Iris pigment epithelial cell (primary cell): ENCODE measurements around the gene LRRC32.

Experiments
- DNase-seq: peaks from one replicate; pipeline ENCODE4 v3.0.0-alpha.2; 2011; ENCODE audit warnings: low read depth

LRRC32 gene

DNA sequence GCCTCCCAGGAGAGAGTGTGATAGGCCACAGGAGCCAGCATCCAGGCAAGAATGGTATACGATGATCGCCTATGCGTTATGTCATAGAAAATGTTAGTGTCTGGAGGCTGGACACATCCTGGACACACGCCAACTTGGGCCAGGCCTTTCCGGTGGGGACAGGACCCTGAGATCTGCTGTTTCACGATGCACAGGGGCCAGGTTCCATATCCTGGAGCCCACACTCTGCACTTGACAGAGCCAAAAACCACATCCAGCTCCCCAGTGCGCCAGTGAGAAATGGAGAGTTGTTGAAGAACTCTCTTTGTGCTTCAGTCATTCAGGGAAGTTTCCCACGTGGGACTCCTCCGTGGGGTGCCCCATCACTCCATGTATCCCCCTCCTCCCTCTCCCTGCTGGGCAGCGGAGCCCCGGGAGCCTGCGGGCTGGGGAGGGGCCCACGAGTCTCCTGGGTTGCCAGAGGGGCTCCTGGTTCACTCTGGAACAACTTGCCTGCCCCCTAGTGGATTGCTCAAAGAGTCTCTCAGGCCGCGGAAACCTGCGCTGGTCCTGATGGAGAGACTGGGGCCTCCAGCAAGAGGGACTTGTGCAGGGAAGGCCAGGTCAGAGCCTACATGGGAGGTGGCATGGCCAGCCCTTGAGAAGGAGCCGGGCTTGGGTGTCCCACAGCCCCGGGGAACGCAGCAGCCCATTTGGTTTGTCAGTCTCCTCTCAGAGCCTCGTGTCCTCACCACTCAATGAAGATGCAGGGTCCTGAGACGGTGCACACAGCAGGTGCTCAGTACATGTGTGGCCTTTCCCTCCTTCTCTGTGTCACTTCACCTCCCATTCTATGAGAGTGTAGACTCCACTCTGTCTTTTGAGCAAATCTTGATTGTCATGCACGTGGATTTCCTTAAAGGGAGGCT is 10.2 kb upstream of the LRRC32 start:
- DNase-seq: peak; percentile 66

DNA sequence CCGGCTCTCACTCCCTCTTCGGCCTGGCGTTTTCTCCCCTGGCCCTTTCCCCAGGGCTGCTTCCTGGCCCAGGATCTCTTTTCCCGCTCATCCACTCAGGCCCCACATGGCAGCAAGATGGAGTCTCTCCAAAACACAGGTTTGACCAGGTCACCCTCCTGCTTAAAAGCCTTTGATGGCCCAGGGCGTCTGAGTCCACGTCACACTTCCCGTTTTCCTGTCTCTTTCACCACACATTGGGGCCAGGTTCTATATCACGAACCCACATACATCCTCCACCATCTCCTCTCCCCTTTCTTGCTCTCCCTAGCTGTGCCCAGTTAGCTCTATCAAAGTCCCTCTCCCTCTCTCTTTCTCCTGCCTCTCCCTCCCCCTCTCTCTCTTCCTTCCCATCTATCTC is 7.8 kb upstream of the LRRC32 start:
- DNase-seq: no peak

DNA sequence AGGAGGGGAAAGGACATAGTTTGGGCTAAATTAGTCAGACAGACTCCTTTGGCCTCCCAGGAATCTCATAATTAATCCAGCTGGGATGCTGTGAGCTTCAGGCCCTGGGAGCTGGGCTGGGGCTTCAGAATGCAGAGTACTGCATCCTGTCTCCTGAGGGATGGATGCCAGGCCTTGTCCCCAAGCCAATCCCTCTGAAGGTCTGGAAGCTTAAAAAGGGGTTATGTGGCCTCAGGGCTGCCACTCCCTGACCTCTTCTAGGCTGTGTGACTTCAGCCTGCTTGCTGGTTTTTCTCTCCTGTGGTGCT is 6.9 kb upstream of the LRRC32 start:
- DNase-seq: no peak

DNA sequence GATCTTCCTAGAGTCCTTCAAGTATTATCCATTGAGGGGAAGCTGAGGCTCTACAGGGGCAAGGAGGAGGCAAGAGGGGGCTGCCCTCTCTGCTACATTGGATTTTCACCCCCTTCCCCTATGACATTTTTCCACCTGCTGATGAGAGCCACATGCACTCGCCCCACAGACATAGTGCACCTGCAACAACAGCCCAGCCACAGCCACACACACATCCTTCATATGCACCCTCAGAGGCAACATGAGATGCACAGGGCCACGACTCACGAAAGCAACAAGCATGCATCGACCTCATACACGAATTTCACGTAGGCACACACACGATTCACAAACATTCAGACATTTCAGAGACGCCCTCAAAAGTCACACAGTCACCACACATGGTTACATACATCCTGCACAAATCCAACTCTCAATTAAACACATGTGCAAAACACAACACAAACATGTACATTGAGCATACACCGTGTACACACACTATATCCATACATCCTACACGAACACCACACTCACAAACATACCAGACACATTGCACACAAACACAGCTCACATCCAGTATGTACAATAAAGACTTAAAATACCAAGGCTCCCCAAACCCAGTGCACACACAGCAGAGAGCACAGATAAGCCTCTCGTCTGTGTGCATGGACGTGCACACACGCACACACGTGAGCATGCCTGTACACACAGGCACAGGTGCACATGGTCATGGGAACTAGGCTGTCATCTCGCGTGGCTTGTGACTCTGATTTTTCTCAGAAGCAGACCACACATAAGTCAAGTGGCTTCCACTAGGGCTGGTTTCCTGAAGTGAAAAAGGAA is 6.3 kb upstream of the LRRC32 start:
- no peak for DNase-seq

DNA sequence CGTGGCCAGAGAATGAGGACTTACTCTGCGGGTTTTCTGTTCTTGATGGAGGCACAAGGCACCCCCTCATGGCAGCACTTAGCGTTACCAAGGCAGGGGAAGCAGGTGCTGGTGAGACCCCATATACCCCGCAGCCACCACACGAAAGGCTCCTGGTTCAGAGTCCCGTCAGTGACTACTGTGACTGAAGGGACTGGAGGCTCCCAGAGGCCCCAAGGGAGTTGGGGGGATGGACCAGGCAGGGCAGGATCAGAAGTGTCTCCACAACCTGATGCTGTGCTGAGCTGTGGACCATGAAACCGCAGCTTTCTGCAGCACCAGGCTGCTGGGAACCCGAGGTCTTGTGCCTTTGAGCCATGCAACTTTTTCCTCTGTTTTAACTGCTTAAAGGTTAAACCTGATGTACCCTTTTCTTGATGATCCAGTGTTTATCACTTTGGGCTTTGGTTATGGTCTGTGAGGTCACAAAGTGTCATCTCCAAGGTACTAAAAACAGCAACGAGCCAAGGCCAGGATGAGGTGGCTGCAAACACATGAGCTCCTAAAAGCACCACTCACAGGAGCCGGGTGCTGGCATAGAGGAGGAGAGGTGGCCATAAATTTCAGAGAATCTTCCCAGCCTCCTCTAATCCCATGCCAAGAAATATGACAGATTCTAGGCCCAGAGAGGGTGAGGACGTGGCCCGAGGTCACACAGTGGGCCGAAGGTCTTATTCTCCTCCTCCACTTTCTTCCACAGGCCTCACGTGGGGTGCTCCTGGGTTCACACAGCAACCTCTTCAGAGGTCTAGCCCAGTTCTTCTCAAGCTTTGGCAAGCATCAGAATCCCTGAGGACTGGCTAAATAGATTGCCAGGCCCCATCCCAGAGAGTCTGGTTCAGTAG is 4.2 kb upstream of the LRRC32 start:
- no peak for DNase-seq

DNA sequence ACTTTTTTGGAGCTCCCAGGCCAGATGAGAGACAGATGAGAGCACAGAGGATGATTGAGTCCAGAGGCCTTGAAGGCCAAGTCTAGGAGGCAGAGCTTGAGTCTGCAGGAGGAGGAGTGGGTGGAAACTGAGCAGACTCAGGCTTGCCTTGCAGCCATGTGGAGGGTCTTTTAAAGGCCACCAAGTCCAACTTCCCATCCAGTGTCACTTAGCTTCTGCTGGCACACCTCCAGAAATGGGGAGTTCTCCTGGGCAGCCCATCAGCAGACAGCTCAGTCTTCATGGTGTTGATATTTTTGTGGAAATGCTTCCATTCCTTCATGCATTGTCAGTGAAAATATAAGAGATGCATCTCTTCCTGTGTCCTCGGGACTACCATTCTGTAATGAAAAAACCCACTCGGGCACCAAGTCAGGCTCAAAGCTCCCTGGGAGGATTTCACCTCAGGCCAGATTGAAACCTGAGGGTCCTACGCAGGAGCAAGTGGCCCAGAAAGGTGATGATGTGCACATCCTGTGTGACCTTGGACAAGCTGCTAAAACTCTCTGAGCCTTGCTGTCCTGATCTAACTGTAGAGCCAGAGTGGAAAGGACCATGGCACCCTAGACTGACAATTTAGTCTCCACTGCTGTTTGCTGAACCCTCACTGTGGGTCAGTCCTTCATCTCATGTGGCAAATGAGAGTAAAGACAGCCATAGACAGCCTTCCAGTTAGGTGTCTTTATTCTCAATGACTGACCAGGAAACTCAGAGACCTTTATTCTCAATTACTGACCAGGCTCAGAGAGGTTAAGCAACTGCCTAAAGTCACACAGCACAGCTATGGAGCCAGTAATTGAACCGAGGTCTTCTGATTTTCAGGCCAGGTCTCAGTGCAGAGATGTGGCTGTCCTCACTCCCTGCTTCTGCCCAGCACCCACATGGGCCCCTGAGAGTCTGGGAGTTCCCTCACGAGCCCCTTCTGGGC is 2.9 kb upstream of the LRRC32 start:
- no peak for DNase-seq

DNA sequence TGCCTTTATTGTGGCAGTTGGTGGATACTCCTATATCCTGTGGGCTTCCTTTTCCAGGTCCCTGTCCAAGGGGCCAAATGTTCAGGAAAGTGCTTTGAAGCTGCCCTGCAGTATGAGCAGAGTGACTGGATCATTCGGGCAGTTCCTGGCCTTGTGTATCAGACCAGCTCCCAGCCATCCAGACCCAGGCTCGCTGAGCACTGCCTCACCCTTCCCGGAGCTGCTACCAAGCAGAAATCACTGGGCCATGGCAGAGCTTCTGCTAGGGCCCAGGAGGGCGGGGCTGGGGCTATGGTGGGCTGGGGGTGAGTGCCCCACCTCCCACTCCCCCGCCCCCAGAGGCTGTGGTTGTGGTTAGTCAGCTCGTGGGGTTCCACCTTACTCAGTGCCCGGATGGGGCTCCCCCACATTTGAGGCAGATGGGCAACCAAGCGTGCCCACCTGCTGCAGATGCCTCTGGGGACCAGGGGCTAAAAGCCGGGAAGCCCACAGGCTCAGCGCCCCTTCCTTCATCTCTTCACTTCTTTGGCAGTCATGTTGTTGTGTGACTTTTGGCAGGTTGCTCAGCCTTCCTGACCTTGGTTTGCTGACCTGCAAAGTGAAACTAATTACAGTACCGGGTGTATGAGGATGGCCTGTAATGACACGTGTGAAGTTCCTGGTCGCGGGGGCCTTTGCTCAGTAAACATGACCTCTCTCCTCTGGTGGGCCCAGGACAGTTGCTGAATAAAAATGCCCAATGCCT is 2.1 kb upstream of the LRRC32 start:
- DNase-seq: no peak

DNA sequence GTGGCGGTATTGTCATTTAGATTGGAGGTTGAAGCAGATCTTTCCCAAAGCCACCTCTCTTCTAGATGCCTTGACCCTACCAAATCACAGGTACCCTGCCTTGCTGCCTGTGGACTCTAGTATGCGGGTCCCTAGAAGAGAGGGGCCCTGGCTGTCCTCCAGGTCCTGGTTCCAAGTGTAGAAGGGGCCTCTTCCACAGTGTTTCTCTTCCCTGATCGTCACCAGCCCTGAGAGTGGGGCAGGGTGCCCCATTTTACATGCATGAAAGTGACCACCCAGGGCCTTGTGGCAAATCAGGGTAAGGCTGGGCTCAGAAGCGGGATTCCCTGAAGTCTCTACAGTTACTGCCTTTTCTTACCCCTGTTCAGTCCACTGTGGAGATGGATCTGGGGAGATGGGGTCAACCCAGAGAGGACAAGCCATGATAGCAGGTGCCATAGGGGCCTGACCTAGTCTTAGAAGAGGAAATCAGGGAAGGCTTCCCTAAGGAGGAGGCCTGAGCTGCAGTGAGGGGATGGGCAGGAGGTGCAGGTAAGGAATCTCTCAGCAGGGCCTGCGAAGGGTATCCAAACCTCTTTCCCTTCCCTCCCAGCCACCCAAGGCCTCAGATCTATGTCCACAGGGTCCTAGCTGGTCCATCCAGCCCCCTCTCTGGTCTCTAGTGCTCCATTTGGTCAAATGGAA is 1.2 kb upstream of the LRRC32 start:
- no peak for DNase-seq

DNA sequence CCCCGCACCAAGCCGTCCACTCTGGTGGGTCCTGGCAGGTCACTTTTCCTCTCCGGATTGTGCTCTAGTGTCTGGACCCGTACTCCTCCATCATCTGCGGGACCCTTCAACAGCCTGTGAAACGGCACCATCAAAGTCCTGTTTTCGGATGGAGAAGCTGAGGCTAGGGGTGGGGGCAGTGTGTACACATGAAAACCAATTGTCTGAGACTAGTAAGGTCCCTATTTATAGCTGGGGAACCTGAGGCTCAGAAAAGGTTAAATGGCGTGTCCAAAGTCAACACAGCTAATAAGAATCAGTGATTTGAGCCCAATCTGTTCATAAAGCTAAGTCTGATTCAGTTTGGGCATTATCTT is 668 bp upstream of the LRRC32 start:
- no peak for DNase-seq

DNA sequence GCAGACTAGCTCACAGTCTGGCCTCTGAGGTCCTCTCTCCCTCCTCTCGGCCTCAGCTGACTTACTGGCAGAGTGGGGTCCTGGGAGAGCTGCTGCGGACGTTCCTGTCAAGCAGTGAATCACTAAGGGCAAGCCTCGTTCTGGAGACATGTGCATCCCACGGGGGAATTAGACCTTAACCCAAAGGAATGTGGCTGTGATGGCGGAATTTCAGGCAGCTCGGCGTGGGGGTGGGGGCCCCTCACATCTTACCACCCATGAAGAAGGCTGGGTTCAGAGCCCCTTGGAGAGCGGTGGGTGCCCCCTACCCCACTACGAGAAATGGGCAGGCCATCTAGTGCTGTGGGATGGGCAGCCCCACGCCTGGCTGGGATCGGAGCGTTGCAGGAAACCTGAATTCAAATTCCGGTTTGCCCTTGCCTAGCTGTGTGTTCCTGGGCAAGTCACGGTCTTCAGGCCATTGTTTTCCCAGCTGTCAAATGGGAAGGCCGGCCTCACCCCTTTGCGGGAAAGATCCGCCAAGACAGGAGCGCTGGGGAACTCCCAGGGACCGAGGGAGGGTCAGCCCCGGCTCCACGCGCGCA is 554 bp downstream of the LRRC32 start:
- peak; percentile 94 for DNase-seq

DNA sequence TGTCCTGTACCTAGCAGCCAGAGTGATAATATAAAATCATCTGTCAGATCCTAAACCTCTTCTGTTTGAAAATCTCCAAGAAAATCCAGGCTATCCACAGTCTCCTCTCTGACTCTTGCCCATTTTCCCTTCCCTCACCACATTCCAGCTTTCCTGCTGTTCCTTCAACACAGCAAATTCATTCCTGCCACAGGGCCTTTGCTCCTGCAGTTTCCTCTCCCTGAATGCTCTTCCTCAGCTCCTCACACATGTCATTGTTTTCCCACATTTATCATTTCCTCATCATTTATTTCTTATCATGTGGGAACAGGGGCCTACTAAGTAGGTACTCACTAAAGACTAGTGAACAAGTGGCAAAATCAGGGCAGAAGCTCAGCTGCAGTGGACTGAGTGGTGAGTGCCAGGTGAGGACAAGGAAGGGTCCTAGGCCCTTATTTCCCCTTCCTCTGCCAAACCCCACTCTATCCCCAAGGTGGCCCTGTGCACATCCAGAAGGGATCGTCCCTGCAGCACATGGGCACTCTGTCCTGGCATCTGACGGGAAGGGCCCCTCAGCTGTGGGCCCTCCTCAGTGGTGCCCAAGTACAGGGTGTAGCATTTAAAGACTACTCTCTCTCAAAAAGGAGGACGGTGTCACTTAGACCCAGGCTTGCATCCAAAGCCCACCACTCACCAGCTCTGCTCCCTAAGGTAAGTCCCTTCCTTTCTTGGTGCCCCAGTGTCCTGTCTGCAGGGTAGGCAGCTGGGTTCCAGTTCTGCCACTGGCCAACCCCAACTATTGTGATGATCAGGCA is 2.0 kb downstream of the LRRC32 start:
- no peak for DNase-seq

DNA sequence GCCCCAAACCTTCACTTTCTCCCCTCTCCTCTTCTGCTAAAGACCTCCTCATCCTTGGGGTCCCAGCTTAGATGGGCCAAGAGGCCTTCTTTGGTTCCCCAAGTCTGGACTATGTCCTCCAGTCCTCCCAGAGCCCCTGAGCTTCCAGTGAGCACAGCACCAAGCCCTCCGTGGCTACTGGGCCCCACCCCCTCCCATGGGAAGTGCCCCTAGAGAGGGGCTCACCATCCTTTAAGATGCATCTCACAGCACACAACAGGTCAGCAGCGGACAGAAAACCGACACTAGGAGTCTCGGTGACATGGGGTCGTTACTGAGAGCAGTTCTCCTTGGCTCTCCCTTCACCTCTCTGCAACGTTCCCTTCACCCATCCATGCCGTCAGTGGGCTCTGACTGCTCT is 2.7 kb downstream of the LRRC32 start:
- no peak for DNase-seq

DNA sequence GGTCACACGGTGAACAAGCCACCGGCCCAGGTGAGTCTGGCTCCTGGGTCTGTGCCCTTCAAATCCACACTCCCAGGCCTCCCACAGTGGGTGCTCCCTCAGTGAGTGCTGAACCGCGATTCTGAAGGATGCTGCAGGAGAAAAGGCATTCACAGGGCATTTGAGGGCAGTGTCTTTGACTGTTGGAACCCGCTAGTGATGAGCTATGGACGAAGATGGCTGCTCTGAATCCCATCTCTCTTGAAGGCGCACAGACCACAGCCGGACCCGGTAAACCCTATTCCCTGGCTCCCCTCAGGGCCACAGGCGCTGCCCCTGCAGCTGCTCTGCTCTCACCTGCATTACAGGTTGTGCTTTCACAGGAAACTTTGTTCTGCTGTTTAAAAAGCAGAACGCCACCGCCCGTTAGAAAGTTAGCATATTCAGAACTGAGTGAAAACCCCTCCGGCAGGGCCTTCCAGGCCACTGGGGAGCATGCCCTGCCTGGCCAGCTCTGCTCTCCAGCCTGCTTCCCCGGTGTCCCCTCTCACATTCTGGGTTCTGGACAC is 3.2 kb downstream of the LRRC32 start:
- no peak for DNase-seq

DNA sequence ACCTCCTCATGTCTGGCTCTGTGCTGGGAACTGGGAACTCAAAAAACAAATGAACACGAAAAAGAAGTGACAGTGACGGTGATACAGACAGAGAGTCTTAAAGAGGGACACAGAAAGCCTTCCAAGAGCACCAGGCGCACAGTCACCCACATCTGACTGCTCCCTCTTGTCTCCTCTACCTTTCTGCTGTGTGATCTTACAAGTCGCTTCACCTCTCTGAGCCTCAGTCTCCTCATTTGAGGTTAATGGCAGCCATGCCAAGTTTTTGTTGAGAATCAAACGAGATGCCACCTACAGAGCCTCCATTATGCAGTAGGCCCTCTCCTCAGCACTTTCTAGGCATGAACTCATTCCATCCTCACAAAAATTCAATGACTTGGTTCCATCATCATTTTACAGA is 3.7 kb downstream of the LRRC32 start:
- DNase-seq: no peak

DNA sequence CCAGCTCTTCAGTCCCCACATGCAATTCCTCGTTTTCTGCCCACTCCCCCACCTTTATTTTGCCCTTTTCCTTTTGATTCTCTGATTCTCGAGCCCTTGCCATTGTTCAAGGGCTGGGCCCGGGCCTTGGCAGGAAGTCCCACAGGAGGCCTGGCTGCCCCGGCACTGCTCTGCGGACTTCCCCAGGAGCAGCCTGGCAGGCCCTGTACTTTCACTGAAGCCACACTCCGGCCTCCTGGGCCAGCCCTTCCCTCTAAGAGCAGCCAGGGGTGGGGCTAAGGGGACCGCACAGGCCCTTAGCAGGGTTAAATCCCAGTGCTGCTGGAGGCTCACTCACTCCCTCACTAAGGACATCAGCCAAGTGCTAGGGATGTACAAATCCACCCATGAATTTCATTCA is 4.1 kb downstream of the LRRC32 start:
- peak; percentile 55 for DNase-seq

DNA sequence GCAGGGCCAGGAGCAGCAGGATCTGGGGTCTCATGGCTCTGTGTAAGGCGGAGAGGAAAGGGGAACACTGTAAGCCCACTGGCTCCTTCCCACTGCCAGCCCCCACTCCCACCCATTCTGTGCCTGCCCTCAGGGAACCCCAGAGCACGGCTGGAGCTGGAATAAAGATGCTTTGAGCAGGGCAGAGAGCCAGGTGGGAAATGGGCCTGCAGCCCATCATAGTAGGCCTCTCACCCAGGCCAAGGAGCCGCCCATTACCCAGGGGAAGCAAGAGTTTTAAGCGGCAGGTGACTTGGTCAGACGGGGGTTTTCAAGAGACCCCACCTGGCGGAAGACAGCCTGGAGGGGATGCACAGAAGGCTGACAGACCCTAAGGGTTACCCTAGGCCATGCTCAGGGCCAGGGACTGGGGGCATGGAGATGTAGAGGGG is 4.6 kb downstream of the LRRC32 start:
- DNase-seq: no peak

DNA sequence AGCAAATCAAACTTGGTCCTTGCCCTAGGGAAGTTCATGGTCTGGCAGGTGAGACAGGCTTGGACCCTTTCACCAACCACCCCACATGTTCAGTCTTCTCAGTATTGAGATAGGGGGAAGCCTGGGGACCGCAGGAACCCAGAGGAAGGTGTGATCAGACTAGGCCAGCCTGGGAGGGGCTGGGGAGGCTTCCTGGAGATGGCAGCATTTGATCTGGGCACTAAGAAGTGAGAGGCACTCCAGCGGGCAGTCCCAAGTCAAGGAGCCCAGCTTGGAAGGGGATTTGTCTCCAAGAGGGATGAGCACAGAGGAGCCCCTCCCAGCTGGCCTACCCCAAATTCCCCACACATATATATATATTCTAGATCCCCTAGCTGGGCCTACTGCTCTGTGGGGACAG is 5.4 kb downstream of the LRRC32 start:
- DNase-seq: no peak

DNA sequence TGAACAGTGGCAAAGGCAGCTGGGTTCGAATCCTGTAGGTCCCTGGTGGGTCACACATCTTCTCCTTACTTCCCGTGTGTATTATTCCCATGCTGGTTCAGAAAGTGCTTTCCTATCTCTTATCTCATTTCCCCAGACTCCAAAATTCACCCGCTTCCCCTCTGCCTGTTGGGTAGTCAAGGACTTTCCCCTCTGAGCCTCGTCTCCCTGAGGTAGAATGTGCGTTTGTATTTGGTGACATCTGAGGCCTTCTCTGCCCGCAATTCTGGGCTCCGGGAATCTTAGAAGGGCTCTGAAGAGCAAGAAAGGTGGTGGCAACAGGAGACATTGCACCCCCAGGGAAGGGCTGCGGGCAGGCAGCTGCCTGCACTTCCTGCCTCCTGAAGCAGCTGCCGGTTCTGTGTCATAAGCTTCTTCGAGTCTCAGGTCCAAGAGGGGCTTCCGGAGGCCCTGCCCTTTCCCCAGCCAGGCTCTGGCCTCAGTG is 5.9 kb downstream of the LRRC32 start:
- no peak for DNase-seq
